G401 (cell line): Measurements from ENCODE around the gene SCFD2. TPM values are rescaled to one million over a fixed set of nuclear protein-coding genes. Genes with fewer than 3 reads are reported as not detected.
"Not testable (repeated sequence)": the region's sequence is repeated elsewhere in the genome, so short reads cannot be mapped to it uniquely, and the experiment has no call there.

Experiments
- DNase-seq: peaks from one replicate; pipeline ENCODE4 v3.0.0-alpha.2; 2015; ENCODE audit warnings: low spot score
- in situ Hi-C: cut with HindIII; loops from 2 replicates; pipeline ENCODE4 v1.10.0; 2016; ENCODE audit warnings: low sequenced_read_pairs, mixed read lengths
- total RNA-seq: library from RNA; depleted of rRNA; stranded (reverse); fragments of >200 nt; shearing (Covaris generic); gene quantifications from 2 replicates; pipeline ENCODE4 v1.2.3, GENCODE V29; 2014

Gene SCFD2
- total RNA-seq, 1 experiment from 2014 or later: 16.9 TPM

DNA sequence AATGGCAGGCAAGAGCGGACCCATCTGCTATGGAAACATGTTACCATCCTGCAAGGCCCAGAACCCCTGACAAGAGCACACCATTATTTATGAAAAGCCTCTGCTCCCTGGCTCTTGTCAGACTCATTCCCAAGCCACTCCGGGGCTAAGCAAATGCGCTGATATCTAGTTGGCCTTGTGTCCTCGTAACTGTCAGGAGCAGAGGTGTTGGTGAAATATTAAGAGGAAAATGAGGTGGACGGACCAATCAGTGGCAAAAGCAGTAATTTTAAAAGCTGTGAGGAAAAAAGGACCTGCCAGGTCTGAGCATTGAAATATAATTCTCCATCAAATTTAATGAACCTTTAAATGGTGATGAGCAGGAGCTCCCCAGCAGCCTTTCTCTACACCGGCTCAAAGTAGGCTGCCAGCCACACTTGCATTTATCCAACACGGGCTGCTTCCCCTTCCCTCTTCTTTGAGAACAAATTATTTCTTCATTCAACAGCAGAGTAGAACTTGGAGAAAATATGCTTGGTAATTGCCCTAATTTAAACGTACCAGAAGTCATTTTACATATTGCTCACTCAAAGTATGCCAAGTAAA is 289.4 kb downstream of the SCFD2 start:
- no peak for DNase-seq
- in situ Hi-C loops: no loop called here

DNA sequence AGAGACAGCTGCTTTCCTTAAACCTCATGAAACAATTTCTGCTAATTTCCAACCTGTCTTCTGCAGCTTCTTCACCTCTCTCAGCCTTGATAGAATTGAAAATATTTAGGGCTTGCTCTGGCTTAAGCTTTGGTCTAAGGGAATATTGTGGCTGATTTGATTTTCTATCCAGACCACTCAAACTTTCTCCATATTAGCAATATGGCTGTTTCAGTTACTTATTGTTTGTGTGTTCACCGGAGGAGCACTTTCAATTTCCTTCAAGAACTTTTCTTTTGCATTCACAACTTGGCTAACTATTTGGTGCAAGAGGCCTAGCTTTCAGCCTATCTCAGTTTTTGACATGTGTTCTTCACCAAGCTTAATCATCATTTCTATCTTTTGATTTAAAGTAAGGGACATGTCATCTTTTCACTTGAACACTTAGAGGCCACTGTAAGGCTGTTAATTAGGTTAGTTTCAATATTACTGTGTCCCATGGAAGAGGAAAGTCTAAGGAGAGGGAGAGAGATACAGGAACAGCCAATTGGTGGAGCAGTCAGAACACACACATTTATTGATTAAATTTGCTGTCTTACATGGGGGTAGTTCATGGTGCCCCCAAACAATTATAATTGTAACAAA is 290.6 kb downstream of the SCFD2 start:
- no peak for DNase-seq
- in situ Hi-C loops: no loop called here

DNA sequence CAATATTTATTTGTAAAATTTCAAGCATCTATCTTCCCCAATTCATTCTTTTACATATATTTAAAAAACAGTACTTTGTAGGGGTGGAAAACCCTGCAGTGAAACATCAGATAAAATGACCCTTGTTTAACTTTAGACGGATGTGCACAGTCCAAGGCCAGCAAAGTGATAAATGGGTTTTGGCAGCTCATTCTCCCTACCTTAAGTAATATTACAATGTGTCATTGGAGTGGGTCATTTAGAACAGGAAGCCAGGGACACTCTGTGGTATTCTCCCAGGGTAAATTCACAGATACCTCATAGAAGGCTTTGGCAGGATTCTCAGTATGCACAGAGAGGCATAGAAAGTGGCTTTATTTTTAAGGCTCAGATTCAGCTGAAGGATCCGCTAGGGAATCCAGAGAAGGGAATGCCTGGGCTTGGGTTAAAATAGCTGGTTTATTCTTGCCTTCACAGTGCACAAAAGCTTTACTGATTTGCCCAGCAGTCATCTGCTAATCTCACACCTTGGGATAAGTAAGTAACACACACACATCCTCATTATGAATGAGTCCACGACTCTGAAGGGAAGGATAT is 297.0 kb downstream of the SCFD2 start:
- in situ Hi-C loops: no loop called here

DNA sequence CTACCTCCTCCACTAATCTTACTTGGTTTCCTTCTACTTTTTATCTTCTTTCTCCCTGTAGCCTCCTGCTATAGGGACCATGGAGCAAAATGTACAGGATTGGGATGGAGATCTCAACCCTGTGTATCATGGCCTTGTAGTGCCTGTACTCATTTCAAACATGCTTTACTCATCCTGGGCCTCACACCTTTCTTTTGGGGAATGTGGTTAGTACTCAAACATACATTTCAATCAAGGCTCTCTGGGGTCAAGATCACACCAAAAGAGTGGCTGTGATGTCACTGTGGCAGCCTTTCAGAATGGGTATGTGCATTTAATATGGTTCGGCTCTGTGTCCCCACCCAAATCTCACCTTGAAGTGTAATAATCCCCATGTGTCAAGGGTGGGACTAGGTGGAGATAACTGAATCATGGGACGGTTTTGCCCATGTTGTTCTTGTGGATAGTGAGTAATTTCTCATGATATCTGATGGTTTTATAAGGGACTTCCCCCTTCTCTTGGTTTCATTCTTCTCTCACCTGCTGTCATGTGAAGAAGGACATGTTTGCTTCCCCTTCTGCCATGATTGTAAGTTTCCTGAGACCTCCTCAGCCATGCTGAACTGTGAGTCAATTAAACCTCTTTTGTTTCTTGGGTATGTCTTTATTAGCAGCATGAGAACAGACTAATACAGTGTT is 298.6 kb downstream of the SCFD2 start:
- DNase-seq: no peak
- in situ Hi-C loops: no loop called here

More for the DNA sequence above, 297.0 kb downstream of the SCFD2 start:
- no peak for DNase-seq

DNA sequence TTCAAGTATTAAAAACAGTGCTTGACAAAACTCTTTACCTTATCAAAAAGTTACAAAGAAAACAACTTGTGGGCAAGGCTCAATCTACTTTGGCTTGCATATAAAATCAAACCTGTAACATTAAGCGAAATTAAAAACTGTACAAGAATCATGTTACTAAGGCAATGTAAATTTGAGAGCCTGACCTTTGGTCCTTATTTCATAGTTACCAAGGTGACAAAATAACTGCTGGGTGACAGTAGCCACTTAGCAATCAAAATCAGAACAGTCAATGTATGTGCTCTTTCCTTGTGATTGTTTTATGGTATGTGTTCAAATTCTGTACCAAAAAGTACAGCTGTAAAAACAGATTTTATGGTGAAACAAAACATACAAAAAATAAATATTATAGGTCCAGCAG is 299.7 kb downstream of the SCFD2 start:
- in situ Hi-C loops: no loop called here

DNA sequence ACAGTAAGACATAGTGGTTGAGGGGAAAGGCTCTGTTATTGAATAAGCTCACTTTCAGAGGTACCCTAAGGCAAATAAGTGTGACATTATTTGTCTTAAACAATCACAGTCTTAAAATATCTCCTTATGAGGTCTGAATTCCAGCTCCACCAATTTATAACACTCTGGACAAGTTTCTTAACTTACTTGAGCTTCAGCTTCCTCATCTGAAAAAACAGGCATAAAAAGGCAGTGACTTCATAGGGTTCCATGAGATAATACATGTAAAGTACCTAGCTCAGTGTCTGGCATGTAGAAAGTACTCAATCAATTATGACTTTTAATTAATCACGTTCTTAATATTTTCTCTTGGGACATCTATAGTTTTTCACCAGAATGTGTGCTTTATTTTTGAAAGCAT is 301.3 kb downstream of the SCFD2 start:
- DNase-seq: no peak
- in situ Hi-C loops: no loop called here

More for the DNA sequence above, 299.7 kb downstream of the SCFD2 start:
- DNase-seq: no peak

DNA sequence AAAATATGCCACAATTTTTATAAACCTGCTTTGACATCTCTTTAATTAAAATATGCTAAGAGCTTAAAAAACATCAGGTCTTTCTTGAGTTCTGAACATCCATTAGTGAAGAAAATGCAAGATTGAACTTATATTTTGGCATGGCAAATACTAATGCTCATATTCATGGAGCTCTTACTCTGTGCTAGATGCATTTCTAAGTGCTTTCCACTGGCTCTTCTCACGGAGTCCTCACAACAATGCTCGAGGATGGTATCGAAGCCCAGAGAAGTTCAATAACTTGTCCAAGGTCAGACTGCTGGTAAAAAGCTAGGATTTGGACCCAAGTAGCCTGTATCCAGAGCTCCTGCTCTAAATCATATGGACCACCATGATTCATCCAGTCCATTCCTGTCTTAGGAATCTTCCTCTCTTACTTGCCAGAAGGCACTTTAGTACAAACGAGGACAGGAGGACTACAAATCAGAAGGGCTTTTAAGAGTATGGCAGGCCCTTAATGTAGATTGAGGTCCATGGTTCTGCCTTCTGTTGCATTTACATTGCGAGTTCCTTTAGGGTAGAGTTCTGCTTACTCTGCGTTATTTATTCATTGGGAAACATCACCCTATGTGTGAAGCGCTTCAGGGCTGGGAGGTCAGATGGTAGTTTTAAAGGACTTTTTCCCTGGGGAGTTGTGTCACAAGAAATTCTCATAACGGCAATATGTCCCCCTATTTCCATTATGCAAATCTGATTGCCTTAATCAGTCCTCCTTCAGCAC is 304.6 kb downstream of the SCFD2 start:
- in situ Hi-C loops: no loop called here
- DNase-seq: no peak

DNA sequence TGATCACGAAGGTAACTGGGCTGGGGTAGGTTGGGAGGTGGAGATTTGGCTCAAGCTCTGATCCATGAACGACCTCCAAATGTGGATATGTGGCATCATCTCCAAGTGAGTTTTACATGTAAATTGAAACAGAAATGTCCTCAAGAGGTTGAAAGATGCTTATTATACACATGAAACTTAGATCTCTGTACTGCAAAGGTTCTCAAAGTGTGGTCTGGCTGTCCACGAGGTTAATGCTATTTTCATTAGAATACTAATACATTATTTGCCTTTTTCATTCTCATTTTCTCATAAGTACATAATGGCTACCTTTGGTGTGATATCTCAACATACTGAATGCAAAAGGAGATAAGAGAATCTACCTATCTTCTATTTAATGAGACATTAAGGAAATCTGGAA is 305.6 kb downstream of the SCFD2 start:
- DNase-seq: no peak
- in situ Hi-C loops: no loop called here

DNA sequence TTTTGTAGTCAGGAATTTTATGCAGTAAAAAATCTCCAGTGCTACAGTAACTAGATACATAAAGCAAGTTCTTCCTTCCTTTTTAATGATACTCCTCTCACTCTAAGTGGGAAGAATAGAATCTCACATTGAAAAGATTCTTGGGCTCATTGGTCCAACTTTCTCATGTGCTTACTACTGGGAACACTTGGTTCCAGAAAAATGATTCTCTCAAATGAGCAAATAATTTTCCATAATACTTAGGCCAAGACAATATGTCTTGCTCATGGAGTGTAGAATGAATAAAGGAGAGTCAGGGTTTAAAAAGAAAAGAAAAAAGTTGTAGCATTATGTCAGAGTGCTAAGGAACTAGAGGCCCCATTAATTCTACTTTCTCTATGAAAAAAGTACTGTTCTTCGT is 306.0 kb downstream of the SCFD2 start:
- in situ Hi-C loops: no loop called here
- DNase-seq: no peak

DNA sequence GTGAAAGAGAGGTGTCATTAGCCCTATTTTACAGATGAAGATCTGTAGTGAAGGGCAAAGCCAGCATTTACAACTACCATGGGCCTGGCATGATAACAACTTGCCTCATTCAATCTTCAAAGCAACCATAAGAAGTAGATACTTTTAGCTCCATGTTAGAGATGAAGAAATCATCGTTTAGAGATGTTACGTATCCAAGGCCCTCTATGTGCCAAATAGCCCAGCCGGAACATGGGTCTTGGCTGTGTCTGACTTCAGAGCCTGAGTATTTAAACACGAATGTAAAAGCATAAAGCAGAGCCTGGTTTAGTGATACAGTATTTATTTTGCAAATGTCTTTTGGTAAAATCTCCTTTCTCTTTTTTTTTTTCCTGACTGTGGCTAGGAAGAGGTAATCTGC is 306.6 kb downstream of the SCFD2 start:
- no peak for DNase-seq
- in situ Hi-C loops: no loop called here

DNA sequence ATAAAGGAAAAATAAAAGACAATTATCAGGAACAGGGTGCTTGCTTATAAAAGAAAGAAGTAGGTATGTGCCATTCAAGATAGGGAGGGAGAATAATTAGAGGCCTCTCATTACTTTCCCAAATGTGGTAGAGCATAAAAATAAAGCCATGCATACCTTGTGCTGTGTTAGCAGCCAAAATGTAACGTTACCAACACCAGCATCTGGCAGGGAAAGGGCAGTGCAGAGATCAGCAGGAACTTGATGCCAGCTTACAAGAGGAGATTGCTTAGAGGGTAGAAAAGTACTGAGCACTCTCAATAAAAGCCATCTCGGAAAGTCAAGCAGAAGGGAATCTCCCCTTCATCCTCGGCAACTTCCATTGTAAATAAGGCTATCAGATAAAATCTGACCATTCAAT is 308.2 kb downstream of the SCFD2 start:
- in situ Hi-C loops: no loop called here
- no peak for DNase-seq

DNA sequence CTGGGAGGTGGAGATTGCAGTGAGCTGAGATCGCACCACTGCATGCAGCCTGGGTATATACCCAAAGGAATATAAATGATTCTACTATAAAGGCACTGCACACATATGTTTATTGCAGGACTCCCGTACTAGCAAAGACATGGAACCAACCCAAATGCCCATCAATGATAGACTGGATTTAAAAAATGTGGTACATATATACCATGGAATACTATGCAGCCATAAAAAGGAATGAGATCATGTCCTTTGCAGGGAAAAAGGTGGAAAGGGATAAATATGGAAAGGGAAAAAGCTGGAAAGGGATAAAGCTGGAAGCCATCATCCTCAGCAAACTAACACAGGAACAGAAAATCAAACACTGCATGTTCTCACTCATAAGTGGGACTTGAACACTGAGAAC is 308.8 kb downstream of the SCFD2 start:
- in situ Hi-C loops, DNase-seq: not testable (repeated sequence)

DNA sequence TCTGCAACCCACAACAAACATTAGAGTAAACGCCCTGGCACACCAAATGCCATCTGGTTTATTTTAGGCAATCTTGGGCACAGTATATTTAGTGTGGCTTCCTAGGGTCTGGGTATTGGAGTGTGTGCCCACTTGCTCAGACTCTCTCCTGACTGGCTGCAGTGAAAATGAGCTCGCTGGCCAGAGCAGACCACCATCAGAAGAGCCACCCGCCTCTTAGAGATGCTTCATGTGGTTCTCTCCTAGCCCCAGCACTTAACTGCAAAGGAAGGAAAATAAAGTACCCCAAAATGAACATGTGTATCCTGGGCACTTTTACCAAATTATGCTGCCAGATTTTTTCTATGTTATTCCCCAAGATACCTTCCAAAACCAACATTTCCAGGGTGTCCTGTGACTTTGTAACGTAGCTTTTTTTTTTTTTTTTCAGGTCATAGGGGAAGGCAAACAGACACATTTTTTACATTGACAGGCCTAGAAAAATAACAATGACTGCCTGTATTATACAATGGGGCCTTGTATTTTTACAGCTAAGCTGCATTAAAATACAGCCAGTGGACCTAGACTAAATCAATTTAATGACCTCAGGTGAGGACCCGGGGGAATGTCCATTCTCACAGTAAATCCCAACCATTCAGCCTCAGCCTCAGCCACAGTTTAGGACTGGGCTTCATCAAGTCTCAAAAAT is 310.0 kb downstream of the SCFD2 start:
- in situ Hi-C loops: no loop called here
- DNase-seq: peak; percentile 54

DNA sequence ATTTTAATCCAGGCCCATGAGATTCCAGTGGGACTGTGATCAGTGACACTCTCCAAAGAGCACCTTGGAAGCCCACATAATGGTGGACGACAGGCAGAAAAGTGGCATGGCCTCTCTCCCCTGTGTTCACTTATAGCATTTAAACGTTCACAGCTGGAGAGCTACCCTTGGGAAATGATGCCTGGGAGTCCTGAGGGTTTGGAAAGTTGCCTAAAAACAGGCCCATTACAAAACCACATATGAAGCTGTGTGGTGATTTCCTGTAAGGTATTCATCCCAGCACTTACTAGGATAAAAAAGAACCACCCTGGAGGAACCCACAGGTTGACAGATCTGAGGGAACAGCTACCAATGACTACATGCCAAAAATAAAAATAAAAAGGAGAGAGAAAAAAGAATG is 310.6 kb downstream of the SCFD2 start:
- in situ Hi-C loops: no loop called here
- no peak for DNase-seq

DNA sequence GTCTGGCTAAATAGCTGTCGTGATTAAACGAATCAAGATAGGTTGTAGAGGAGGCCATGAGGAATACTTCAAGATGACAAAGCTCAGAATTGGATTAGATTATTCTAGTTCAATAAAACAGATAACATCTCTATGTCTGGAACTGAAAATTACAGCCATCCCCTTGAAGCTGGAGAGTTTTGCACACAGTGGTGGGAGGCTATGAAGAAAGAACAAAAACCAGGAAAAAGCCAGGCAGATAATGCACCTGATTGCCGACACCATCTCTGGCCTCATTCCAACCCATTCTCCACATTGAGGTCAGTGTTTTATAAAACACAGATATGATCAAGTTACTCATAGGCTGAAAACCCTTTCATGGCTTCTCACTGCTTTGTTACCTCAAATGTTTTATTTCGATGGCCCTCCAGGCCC is 315.5 kb downstream of the SCFD2 start:
- no peak for DNase-seq
- in situ Hi-C loops: no loop called here

DNA sequence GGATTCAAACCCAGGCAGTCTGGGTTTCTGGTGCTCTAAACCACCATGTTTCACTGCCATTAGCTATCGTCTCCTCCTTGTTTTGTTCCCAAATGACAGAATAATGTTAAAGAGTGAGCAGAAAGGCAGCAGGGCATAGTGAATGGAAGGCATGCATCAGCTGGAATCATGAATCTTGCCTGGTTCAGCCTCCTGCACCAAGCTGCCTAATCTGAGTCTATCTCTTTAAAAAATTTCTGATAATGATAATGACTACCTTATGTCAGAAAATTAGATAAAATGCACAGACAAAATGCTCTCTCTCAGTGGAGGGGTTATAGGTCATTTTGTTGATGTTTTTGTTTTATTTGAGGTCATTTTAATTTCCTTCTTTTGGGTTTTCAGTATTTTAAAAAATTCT is 316.3 kb downstream of the SCFD2 start:
- no peak for DNase-seq
- in situ Hi-C loops: no loop called here

DNA sequence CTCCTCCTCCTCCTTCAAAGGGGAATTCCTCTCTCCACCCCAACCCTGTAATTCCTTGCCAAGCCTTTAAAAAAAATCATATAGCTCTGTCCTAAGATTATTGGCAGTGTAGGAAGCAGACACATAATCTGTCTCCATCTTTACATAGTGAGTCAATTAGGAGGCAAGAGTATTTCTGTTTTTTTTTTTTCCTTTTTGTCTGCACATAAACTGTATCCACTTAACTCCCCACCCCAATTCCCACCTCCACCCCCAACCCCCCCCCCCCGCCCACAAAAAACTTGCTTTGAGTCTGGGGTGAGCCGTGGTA is 321.3 kb downstream of the SCFD2 start:
- DNase-seq: no peak
- in situ Hi-C loops: no loop called here

DNA sequence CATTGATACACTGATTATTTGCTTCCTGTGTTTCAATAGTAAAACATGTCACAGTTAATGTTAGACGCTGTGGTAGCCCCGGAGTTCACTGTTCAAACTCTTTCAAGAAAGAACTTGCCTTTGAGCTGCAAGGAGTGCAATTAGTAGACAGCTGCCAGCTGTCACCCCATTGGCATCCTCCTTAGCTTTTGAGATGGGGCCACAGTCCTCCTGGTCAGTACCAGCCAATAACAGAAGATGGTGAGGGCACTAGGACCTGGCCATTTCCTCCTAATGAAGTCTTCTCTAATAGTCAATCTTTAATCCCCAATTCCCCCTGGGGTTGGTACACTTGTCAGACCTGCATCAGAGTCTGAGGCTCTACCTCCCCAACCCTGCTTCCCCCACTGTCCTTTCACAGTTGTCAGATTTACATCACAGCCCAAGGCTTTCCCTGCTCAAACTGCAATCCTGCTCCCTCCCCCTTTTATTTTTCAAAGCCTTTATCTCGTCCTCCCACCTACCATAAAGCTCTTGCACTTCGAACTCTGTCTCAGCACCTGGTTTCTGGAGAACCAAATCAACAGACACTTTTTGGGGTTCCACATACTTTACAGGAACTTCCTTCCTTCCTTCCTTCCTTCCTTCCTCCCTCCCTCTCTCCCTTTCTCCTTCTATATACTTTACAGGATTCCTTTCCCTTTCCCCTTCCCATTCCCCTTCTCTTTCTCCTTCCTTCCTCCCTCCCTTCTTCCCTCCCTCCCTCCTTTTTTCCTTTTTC is 321.8 kb downstream of the SCFD2 start:
- in situ Hi-C loops: no loop called here
- DNase-seq: peak; percentile 29

DNA sequence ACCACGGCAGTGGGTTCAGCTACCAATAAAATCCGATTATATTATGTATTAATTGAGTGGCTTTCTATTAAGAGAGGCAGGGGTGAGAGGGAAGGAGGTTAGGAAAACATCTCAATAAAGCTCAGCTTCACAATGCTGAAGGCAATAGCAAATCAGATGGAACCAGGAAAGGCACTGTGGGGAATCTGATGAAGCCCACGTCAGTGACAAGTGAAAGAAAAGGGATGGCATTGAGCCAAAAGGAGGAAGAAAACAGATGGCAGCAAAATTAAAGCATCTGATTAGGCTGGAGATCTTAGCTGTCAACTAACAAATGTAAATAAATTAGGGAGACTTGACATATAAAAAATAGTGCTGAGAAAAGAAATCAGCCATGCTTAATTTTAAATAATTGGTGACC is 322.8 kb downstream of the SCFD2 start:
- in situ Hi-C loops: no loop called here
- peak; percentile 82 for DNase-seq
